H9 (cell line): ENCODE results near the gene LRRC30. TPM values are rescaled to one million over a fixed set of nuclear protein-coding genes. Genes with fewer than 3 reads are reported as not detected.

Experiments used
- DNase-seq: peaks from one replicate; pipeline ENCODE4 v3.0.0-alpha.2; 2017
- H2AFZ ChIP-seq: one replicate; pipeline ENCODE4 v1.6.1; 2013; ENCODE audit warnings: mild to moderate bottlenecking, low read length, control low read depth, moderate library complexity
- H2AK5ac ChIP-seq: 2 replicates; pipeline ENCODE4 v1.6.1; 2013; ENCODE audit warnings: low read length, control low read depth, mixed read lengths; ENCODE audit not compliant: insufficient read length
- H2BK120ac ChIP-seq: one replicate; pipeline ENCODE4 v1.6.1; 2013; ENCODE audit warnings: low read depth, mild to moderate bottlenecking, low read length, control low read depth, inconsistent platforms; ENCODE audit not compliant: poor library complexity, severe bottlenecking
- H2BK12ac ChIP-seq: 2 replicates; pipeline ENCODE4 v1.6.1; 2013; ENCODE audit warnings: low read length, control low read depth, mixed read lengths, low read depth; ENCODE audit not compliant: insufficient read length
- H2BK15ac ChIP-seq: 2 replicates; pipeline ENCODE4 v1.6.1; 2013; ENCODE audit warnings: low read depth, low read length, control low read depth
- H2BK20ac ChIP-seq: one replicate; pipeline ENCODE4 v1.6.1; 2013; ENCODE audit warnings: low read depth, mild to moderate bottlenecking, low read length, control low read depth, inconsistent platforms; ENCODE audit not compliant: poor library complexity, severe bottlenecking
- H2BK5ac ChIP-seq: 2 replicates; pipeline ENCODE4 v1.6.1; 2013; ENCODE audit warnings: low read length, control low read depth, mixed read lengths; ENCODE audit not compliant: insufficient read length
- H3K14ac ChIP-seq: 2 replicates; pipeline ENCODE4 v1.6.1; 2013; ENCODE audit warnings: low read length, control low read depth; ENCODE audit not compliant: insufficient read depth
- H3K18ac ChIP-seq: 2 replicates; pipeline ENCODE4 v1.6.1; 2013; ENCODE audit warnings: low read depth, mild to moderate bottlenecking, mixed read lengths, low read length, control low read depth; ENCODE audit not compliant: insufficient read length
- H3K23ac ChIP-seq: 2 replicates; pipeline ENCODE4 v1.6.1; 2013; ENCODE audit warnings: low read length, control low read depth, mixed read lengths, low read depth; ENCODE audit not compliant: insufficient read length
- H3K23me2 ChIP-seq: 2 replicates; pipeline ENCODE4 v1.6.1; 2013; ENCODE audit warnings: low read depth, mild to moderate bottlenecking, mixed read lengths, low read length, control low read depth; ENCODE audit not compliant: insufficient read length, poor library complexity, severe bottlenecking
- H3K27ac ChIP-seq: 2 replicates; pipeline ENCODE4 v1.5.1; 2013; ENCODE audit warnings: low read length, control low read depth, mixed read lengths, low read depth; ENCODE audit not compliant: insufficient read length
- H3K27me3 ChIP-seq: 2 replicates; pipeline ENCODE4 v1.6.1; 2013; ENCODE audit warnings: low read length, control low read depth, inconsistent platforms; ENCODE audit not compliant: insufficient read depth
- H3K4ac ChIP-seq: 2 replicates; pipeline ENCODE4 v1.6.1; 2013; ENCODE audit warnings: low read depth, mild to moderate bottlenecking, control low read depth, inconsistent platforms, low read length, moderate library complexity
- H3K4me1 ChIP-seq: 2 replicates; pipeline ENCODE4 v1.6.1; 2013; ENCODE audit warnings: low read length, control low read depth, inconsistent platforms; ENCODE audit not compliant: insufficient read depth
- H3K4me2 ChIP-seq: 2 replicates; pipeline ENCODE4 v1.6.1; 2013; ENCODE audit warnings: low read length, control low read depth, mixed read lengths; ENCODE audit not compliant: insufficient read length, insufficient read depth
- H3K56ac ChIP-seq: 2 replicates; pipeline ENCODE4 v1.6.1; 2013; ENCODE audit warnings: low read depth, mild to moderate bottlenecking, mixed read lengths, low read length, control low read depth; ENCODE audit not compliant: insufficient read length
- H3K79me1 ChIP-seq: 2 replicates; pipeline ENCODE4 v1.6.1; 2013; ENCODE audit warnings: low read depth, mild to moderate bottlenecking, moderate library complexity, low read length, control low read depth, inconsistent platforms; ENCODE audit not compliant: insufficient read depth, poor library complexity, severe bottlenecking
- H3K79me2 ChIP-seq: 2 replicates; pipeline ENCODE4 v1.6.1; 2013; ENCODE audit warnings: low read length, control low read depth, inconsistent platforms; ENCODE audit not compliant: insufficient read depth
- H3K9ac ChIP-seq: 2 replicates; pipeline ENCODE4 v1.6.1; 2013; ENCODE audit warnings: low read length, control low read depth, mixed read lengths; ENCODE audit not compliant: insufficient read length; ENCODE audit errors: extremely low read depth
- H3K9me3 ChIP-seq: one replicate; pipeline ENCODE4 v1.6.1; 2013; ENCODE audit warnings: low read depth, low read length, inconsistent platforms; ENCODE audit not compliant: control insufficient read depth
- H3T11ph ChIP-seq: one replicate; pipeline ENCODE4 v1.6.1; 2013; ENCODE audit warnings: mild to moderate bottlenecking, low read length, control low read depth, inconsistent platforms
- H4K20me1 ChIP-seq: one replicate; pipeline ENCODE4 v1.6.1; 2013; ENCODE audit not compliant: control insufficient read depth, insufficient read length, insufficient read depth
- H4K5ac ChIP-seq: 2 replicates; pipeline ENCODE4 v1.6.1; 2013; ENCODE audit warnings: low read depth, mild to moderate bottlenecking, mixed read lengths, low read length, control low read depth; ENCODE audit not compliant: insufficient read length
- H4K8ac ChIP-seq: replicated peaks from 2 replicates; pipeline ENCODE4 v1.6.1; 2013; ENCODE audit warnings: low read length, control low read depth, mixed read lengths, low read depth; ENCODE audit not compliant: insufficient read length
- H4K91ac ChIP-seq: 2 replicates; pipeline ENCODE4 v1.6.1; 2013; ENCODE audit warnings: low read depth, mild to moderate bottlenecking, moderate library complexity, mixed read lengths, low read length, control low read depth; ENCODE audit not compliant: insufficient read length
- H3K27ac Mint-ChIP-seq, 3 experiments: 2 replicates in 2 of 3; 3 replicates in 1 of 3; pipeline ENCODE4 v1.8.0; 2020 to 2021; ENCODE audit warnings: mixed read lengths in 3 of 3, mild to moderate bottlenecking in 1 of 3, moderate library complexity in 1 of 3
- H3K27me3 Mint-ChIP-seq: 2 replicates; pipeline ENCODE4 v1.8.0; 2021; ENCODE audit warnings: low read depth, mild to moderate bottlenecking, moderate library complexity, mixed read lengths
- H3K36me3 Mint-ChIP-seq, 3 experiments: 2 replicates in 2 of 3; 3 replicates in 1 of 3; pipeline ENCODE4 v1.8.0; 2020 to 2021; ENCODE audit warnings: low read depth in 3 of 3, mixed read lengths in 3 of 3; ENCODE audit not compliant: insufficient read depth in 1 of 3
- H3K4me1 Mint-ChIP-seq, 2 experiments: 2 replicates each; pipeline ENCODE4 v1.8.0; 2020; ENCODE audit warnings: mixed read lengths in 2 of 2
- H3K4me3 Mint-ChIP-seq, 2 experiments: 2 replicates in 1 of 2; 3 replicates in 1 of 2; pipeline ENCODE4 v1.8.0; 2020 to 2021; ENCODE audit warnings: mild to moderate bottlenecking in 2 of 2, mixed read lengths in 2 of 2, moderate library complexity in 1 of 2
- H3K9me3 Mint-ChIP-seq, 2 experiments: 2 replicates in 1 of 2; 3 replicates in 1 of 2; pipeline ENCODE4 v1.8.0; 2020; ENCODE audit warnings: mild to moderate bottlenecking in 2 of 2, mixed read lengths in 2 of 2, moderate library complexity in 1 of 2
- WGBS: extraction: QIAGEN DNeasy Blood & Tissue Kit; methylation state at CpG from one replicate; pipeline ENCODE4 v1.1.7; 2013; ENCODE audit warnings: missing lambda C conversion rate, low lambda C conversion rate, mixed read lengths; ENCODE audit not compliant: insufficient read length; ENCODE audit errors: extremely low coverage; 5-methylcytosine and 5-hydroxymethylcytosine counted together
- total RNA-seq: library from RNA; stranded (reverse); gene quantifications from 2 replicates; pipeline ENCODE4 v1.2.1, GENCODE V29; 2021
- TF ChIP-seq, protein P1 (sequence below): fragments of 200-600 bp; sonication (generic); conservative IDR thresholded peaks from 3 replicates; pipeline ENCODE4 v1.8.0; 2021; ENCODE audit warnings: antibody characterized with exemption, mild to moderate bottlenecking

Gene LRRC30
- total RNA-seq, 1 experiment from 2014 or later: not detected

DNA sequence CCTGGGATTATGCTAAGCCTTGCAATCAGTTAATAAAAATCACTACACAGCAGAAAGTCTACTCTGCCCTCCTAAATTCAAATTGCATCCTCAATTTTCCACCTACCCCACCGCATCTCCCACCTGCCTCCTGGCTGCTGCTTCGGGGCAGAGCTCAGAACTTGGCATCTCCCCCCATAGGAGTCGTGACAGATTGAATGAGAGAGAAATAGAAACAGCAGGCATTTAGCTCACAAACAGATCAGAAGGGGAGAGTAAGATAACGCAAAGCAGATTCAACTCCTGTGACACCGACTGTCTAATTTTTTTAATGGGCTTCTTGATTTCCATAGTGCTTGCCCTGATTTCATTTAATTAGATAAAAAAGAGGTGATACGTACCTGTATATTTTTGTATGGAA lies 24.7 kb upstream of the LRRC30 start:
- H2BK5ac ChIP-seq: no peak overlapping the region
- no peak overlapping the region for H4K8ac ChIP-seq
- WGBS: no CpG with 5 or more reads among the region's 6 CpGs
- peaks cover 3% of the 10 kb centered on the region for H3K4me1 ChIP-seq
- no peaks in the 10 kb centered on the region; the same call in 1 of the 2 replicates for H3K27me3 ChIP-seq
- no peak overlapping the region for H4K91ac ChIP-seq
- H3K79me2 ChIP-seq: no peaks in the 10 kb centered on the region
- H3K79me1 ChIP-seq: no peaks in the 10 kb centered on the region
- H2AK5ac ChIP-seq: no peak overlapping the region
- no peak overlapping the region for H2BK12ac ChIP-seq
- H4K5ac ChIP-seq: no peak overlapping the region
- H2BK20ac ChIP-seq: no peak overlapping the region
- Mint-ChIP-seq H3K36me3 (no peaks in the 10 kb centered on the region), H3K27me3 (no peaks in the 10 kb centered on the region), H3K4me1 (peaks cover 21 to 33% of the 10 kb centered on the region in 2 experiments), H3K4me3 (no peak overlapping the region), H3K9me3 (no peaks in the 10 kb centered on the region), H3K27ac (no peak overlapping the region)
- H2BK120ac ChIP-seq: no peak overlapping the region
- no peak overlapping the region for H3K18ac ChIP-seq
- no peak overlapping the region for H3K9ac ChIP-seq
- no peak for DNase-seq
- H4K20me1 ChIP-seq: no peaks in the 10 kb centered on the region
- H3K9me3 ChIP-seq: no peaks in the 10 kb centered on the region
- TF ChIP-seq, protein P1, sequence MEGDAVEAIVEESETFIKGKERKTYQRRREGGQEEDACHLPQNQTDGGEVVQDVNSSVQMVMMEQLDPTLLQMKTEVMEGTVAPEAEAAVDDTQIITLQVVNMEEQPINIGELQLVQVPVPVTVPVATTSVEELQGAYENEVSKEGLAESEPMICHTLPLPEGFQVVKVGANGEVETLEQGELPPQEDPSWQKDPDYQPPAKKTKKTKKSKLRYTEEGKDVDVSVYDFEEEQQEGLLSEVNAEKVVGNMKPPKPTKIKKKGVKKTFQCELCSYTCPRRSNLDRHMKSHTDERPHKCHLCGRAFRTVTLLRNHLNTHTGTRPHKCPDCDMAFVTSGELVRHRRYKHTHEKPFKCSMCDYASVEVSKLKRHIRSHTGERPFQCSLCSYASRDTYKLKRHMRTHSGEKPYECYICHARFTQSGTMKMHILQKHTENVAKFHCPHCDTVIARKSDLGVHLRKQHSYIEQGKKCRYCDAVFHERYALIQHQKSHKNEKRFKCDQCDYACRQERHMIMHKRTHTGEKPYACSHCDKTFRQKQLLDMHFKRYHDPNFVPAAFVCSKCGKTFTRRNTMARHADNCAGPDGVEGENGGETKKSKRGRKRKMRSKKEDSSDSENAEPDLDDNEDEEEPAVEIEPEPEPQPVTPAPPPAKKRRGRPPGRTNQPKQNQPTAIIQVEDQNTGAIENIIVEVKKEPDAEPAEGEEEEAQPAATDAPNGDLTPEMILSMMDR: no peak
- no peak overlapping the region for H2BK15ac ChIP-seq
- no peak overlapping the region for H2AFZ ChIP-seq
- H3K14ac ChIP-seq: no peak overlapping the region
- H3K23ac ChIP-seq: no peak overlapping the region
- no peaks in the 10 kb centered on the region for H3K23me2 ChIP-seq
- H3K4me2 ChIP-seq: no peak overlapping the region
- H3K56ac ChIP-seq: no peak overlapping the region
- H3T11ph ChIP-seq: no peak overlapping the region
- no peak overlapping the region for H3K4ac ChIP-seq
- H3K27ac ChIP-seq: no peak overlapping the region
